RWPE2 (cell line): ENCODE results near the gene SIGLEC7.

Source experiments
- ATAC-seq: fragments of 200-7000 bp; cut with Tn5 transposase; 3 replicates; pipeline ENCODE4 v1.9.1; 2021; ENCODE audit warnings: low read depth
- DNase-seq: peaks from one replicate; pipeline ENCODE4 v3.0.0-alpha.2; 2020; ENCODE audit warnings: low spot score
- H3K27ac ChIP-seq: fragments of 450-650 bp; 2 replicates; pipeline ENCODE4 v1.5.1; 2017; ENCODE audit warnings: mild to moderate bottlenecking; ENCODE audit not compliant: poor library complexity, severe bottlenecking
- H3K27me3 ChIP-seq: fragments of 250-450 bp; sonication (Bioruptor Pico); 2 replicates; pipeline ENCODE4 v1.5.1; 2021; ENCODE audit warnings: mild to moderate bottlenecking, moderate library complexity; ENCODE audit not compliant: insufficient read depth, poor library complexity, severe bottlenecking
- H3K36me3 ChIP-seq: fragments of 250-450 bp; sonication (Bioruptor Pico); 2 replicates; pipeline ENCODE4 v1.5.1; 2020; ENCODE audit warnings: low read depth, mild to moderate bottlenecking, moderate library complexity
- H3K4me1 ChIP-seq: fragments of 250-450 bp; sonication (Bioruptor Pico); 2 replicates; pipeline ENCODE4 v1.5.1; 2021; ENCODE audit warnings: mild to moderate bottlenecking, moderate library complexity; ENCODE audit not compliant: insufficient read depth, poor library complexity, severe bottlenecking
- H3K4me3 ChIP-seq: fragments of 250-450 bp; sonication (Bioruptor Pico); 2 replicates; pipeline ENCODE4 v1.5.1; 2021; ENCODE audit warnings: mild to moderate bottlenecking, moderate library complexity; ENCODE audit not compliant: severe bottlenecking
- H3K9me3 ChIP-seq: fragments of 250-450 bp; sonication (Bioruptor Pico); 2 replicates; pipeline ENCODE4 v1.5.1; 2021; ENCODE audit warnings: mild to moderate bottlenecking, moderate library complexity; ENCODE audit not compliant: severe bottlenecking
- CTCF ChIP-seq: fragments of 450-650 bp; IDR thresholded peaks from one replicate; pipeline ENCODE4 v1.5.1; 2017; ENCODE audit warnings: mild to moderate bottlenecking, moderate library complexity; ENCODE audit not compliant: poor library complexity, severe bottlenecking

The SIGLEC7 gene

GRCh38 chr19:51121257-51121656, 20.8 kb upstream of the SIGLEC7 start:
- Histone ChIP-seq H3K9me3 (no peaks in the 10 kb centered on the region), H3K4me3 (no peak overlapping the region), H3K36me3 (no peaks in the 10 kb centered on the region), H3K27me3 (no peaks in the 10 kb centered on the region), H3K27ac (no peak overlapping the region), H3K4me1 (no peaks in the 10 kb centered on the region)
- no peak for DNase-seq
- no peak for ATAC-seq
- no peak for TF ChIP-seq CTCF

- no peak overlapping the region for H3K27ac ChIP-seq
- no peaks in the 10 kb centered on the region for H3K9me3 ChIP-seq
- DNase-seq, result no peak
- H3K36me3 ChIP-seq, result no peaks in the 10 kb centered on the region
- H3K27me3 ChIP-seq, result no peaks in the 10 kb centered on the region
- ATAC-seq, result no peak
- no peak for TF ChIP-seq CTCF
- H3K4me3 ChIP-seq, result no peak overlapping the region
- H3K4me1 ChIP-seq, result no peaks in the 10 kb centered on the region
Measured at GRCh38 chr19:51122112-51122981, 19.8 kb upstream of the SIGLEC7 start.

- no peaks in the 10 kb centered on the region for H3K27me3 ChIP-seq
- H3K36me3 ChIP-seq, result no peaks in the 10 kb centered on the region
- ATAC-seq, result no peak
- DNase-seq, result no peak
- TF ChIP-seq CTCF, result no peak
- H3K27ac ChIP-seq, result no peak overlapping the region
- H3K4me1 ChIP-seq, result no peaks in the 10 kb centered on the region
- no peaks in the 10 kb centered on the region for H3K9me3 ChIP-seq
- no peak overlapping the region for H3K4me3 ChIP-seq
Measured at GRCh38 chr19:51123381-51123800, 18.7 kb upstream of the SIGLEC7 start.

- no peaks in the 10 kb centered on the region for H3K27me3 ChIP-seq
- H3K27ac ChIP-seq, result no peak overlapping the region
- no peak for DNase-seq
- no peaks in the 10 kb centered on the region for H3K9me3 ChIP-seq
- TF ChIP-seq CTCF, result no peak
- ATAC-seq, result no peak
- H3K36me3 ChIP-seq, result no peaks in the 10 kb centered on the region
- H3K4me1 ChIP-seq, result no peaks in the 10 kb centered on the region
- no peak overlapping the region for H3K4me3 ChIP-seq
Measured at GRCh38 chr19:51123802-51124201, 18.3 kb upstream of the SIGLEC7 start.

GRCh38 chr19:51124216-51124615, 17.9 kb upstream of the SIGLEC7 start:
- Histone ChIP-seq H3K4me1 (no peaks in the 10 kb centered on the region), H3K36me3 (no peaks in the 10 kb centered on the region), H3K9me3 (no peaks in the 10 kb centered on the region), H3K4me3 (no peak overlapping the region), H3K27me3 (no peaks in the 10 kb centered on the region), H3K27ac (no peak overlapping the region)
- TF ChIP-seq CTCF, result no peak
- DNase-seq (no peak), ATAC-seq (no peak)
